Pancreas (tissue), 10 donors: ENCODE data around the gene MAML3. TPM values are rescaled to one million over a fixed set of nuclear protein-coding genes. Genes with fewer than 3 reads are reported as not detected.

ENCODE experiments used
- ATAC-seq, 4 donors: fragments of 200-7000 bp; cut with Tn5 transposase; one replicate each; pipeline versions ENCODE4 v1.8.0 to v1.9.1; 2020; ENCODE audit warnings: mild to moderate bottlenecking in 4 of 4, moderate library complexity in 4 of 4
- DNase-seq, 6 donors: peaks; one replicate each; pipeline ENCODE4 v3.0.0-alpha.2; 2020
- FAIRE-seq: peaks from 2 replicates; lab custom pipeline; 2012; peaks lifted over from hg19 to GRCh38; lab: Jason Lieb, UNC
- H3K27ac ChIP-seq, 4 donors: fragments of 200-600 bp; sonication (generic); 1 replicate in 3 of 4; 2 replicates in 1 of 4; pipeline versions ENCODE4 v1.5.0 to v1.8.0; 2020
- H3K27me3 ChIP-seq, 4 donors: fragments of 200-600 bp; one replicate each; pipeline ENCODE4 v1.8.0; 2021
- H3K36me3 ChIP-seq, 3 donors: fragments of 200-600 bp; sonication (generic) in 1 of 3; one replicate each; pipeline versions ENCODE4 v1.5.0 to v1.8.0; 2020 to 2021
- H3K4me1 ChIP-seq, 3 donors: fragments of 200-600 bp; one replicate each; pipeline ENCODE4 v1.8.0; 2021
- H3K4me3 ChIP-seq, 4 donors: fragments of 200-600 bp; sonication (generic) in 2 of 4; one replicate each; pipeline versions ENCODE4 v1.5.0 to v1.8.0; 2020 to 2021
- H3K9me3 ChIP-seq, 4 donors: fragments of 200-600 bp; one replicate each; pipeline ENCODE4 v1.8.0; 2021
- CTCF ChIP-seq, 4 donors: fragments of 200-600 bp; sonication (generic) in 3 of 4; IDR thresholded peaks; one replicate each; pipeline versions ENCODE4 v1.5.0 to v1.8.0; 2021; ENCODE audit warnings: antibody characterized with exemption in 4 of 4
- WGBS, 2 donors: extraction: QIAGEN DNeasy Blood & Tissue Kit; methylation state at CpG; one replicate each; pipeline ENCODE4 v1.1.7; 2013; 5-methylcytosine and 5-hydroxymethylcytosine counted together
- intact Hi-C, 3 donors: fragments of 100-400 bp; cut with DNase I; formaldehyde crosslinking; loops; one replicate each; pipeline versions ENCODE4 v1.11.1 to v1.14.2; 2022
- polyA plus RNA-seq, 2 donors: library from polyadenylated mRNA; stranded (reverse); fragments of 200-250 nt; gene quantifications; one replicate each; pipeline ENCODE4 v1.2.3, GENCODE V29; 2013
- total RNA-seq, 6 donors: library from RNA; stranded (reverse); fragmentation: NEBNext Ultra II Directional in 4 of 6; extraction: Animal tissue kit (Norgen Biotek cat#: 25700) in 4 of 6; gene quantifications; one replicate each; pipeline versions ENCODE4 v1.2.1 to v1.2.4, GENCODE V29; 2021 to 2023
- donor health status: healthy with polysubstance abuse.
- donor health status: DM: no; HTN: no; CAD: no; lungs with moderate emphysema.
- donor health status: DM: no; HTN: no; CAD: no.
- donor health status: control.
- donor health status: control.
- donor health status: Bipolar disorder and iron deficiency.
- donor health status: DM: yes; HTN: yes; CAD: no.
- donor health status: DM: no; HTN: no; CAD: no.
- donor health status: DM: no; HTN: no; CAD: no.
- donor health status: DM: yes; HTN: yes; CAD: no.

Gene MAML3
- total and polyA plus RNA-seq, 8 donors = 3.8 to 8.9 (median 5.9) TPM

GRCh38 chr4:139917896-139918295 is 236.1 kb downstream of the MAML3 start:
- Histone ChIP-seq H3K27ac (peak overlapping the region in 3 of 4 donors; percentile 41 to 72 (median 64)), H3K9me3 (no peaks in the 10 kb centered on the region), H3K4me3 (no peak overlapping the region), H3K36me3 (no peaks in the 10 kb centered on the region), H3K27me3 (no peaks in the 10 kb centered on the region), H3K4me1 (peaks cover 27 to 78% (median 63%) of the 10 kb centered on the region in 3 donors)
- TF ChIP-seq CTCF (IDR thresholded peaks at IDR 0.05) = no peak
- intact Hi-C loops = no loop called here
- no peak for ATAC-seq
- no peak for FAIRE-seq
- no peak for DNase-seq
- 95 to 96% methylated on average over 6 of the region's 6 CpGs for WGBS, 2 donors

DNA sequence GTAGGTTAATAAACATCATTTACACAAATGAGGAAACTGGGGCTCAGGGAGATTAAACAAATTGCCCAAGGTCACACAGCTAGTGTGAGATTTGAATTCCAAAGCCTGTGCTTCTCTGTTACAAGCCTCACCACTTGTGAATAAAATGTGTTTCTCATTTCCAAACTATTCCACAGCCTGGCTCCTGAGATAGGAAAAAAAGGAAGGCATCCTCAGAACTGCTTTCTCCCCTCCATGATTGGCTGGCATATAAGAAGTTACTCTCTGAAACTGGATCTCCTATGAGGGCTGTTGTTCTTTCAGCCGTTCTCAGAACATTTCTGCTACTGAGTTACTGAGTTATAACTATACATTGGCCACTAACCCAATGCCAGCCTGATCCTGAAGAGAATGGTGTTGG is 237.9 kb downstream of the MAML3 start:
- H3K27ac ChIP-seq = peak overlapping the region in 1 of 4 donors; percentile 16
- no peak overlapping the region for H3K4me3 ChIP-seq
- TF ChIP-seq CTCF (IDR thresholded peaks at IDR 0.05) = no peak
- H3K4me1 ChIP-seq = peaks cover 15 to 67% (median 65%) of the 10 kb centered on the region in 3 donors
- intact Hi-C loops = no loop called here
- no peaks in the 10 kb centered on the region for H3K36me3 ChIP-seq
- ATAC-seq (no peak), FAIRE-seq (no peak), DNase-seq (no peak)
- 22 to 30% methylated on average over 1 of the region's 1 CpG for WGBS, 2 donors
- no peaks in the 10 kb centered on the region for H3K27me3 ChIP-seq
- no peaks in the 10 kb centered on the region for H3K9me3 ChIP-seq

GRCh38 chr4:139915037-139915436 is 238.9 kb downstream of the MAML3 start:
- Histone ChIP-seq H3K9me3 (no peaks in the 10 kb centered on the region), H3K4me3 (no peak overlapping the region), H3K36me3 (no peaks in the 10 kb centered on the region), H3K27me3 (no peaks in the 10 kb centered on the region), H3K27ac (peak overlapping the region in 2 of 4 donors; percentile 5 to 21), H3K4me1 (peaks cover 13 to 57% (median 55%) of the 10 kb centered on the region in 3 donors)
- FAIRE-seq = no peak
- no peak for TF ChIP-seq CTCF (IDR thresholded peaks at IDR 0.05)
- ATAC-seq = no peak
- WGBS, 2 donors = 68 to 71% methylated on average over 2 of the region's 2 CpGs
- no peak for DNase-seq
- intact Hi-C loops = no loop called here

- no peak for TF ChIP-seq CTCF (IDR thresholded peaks at IDR 0.05)
- Histone ChIP-seq H3K27me3 (no peaks in the 10 kb centered on the region), H3K9me3 (no peaks in the 10 kb centered on the region), H3K27ac (peak overlapping the region in 2 of 4 donors; percentile 61), H3K36me3 (no peaks in the 10 kb centered on the region), H3K4me1 (peaks cover 13 to 49% (median 48%) of the 10 kb centered on the region in 3 donors), H3K4me3 (no peak overlapping the region)
- FAIRE-seq (no peak), DNase-seq (no peak), ATAC-seq (peak in 1 of 4 donors; percentile 8)
- 33 to 39% methylated on average over 5 of the region's 5 CpGs for WGBS, 2 donors
- intact Hi-C loops = no loop called here
These were observed 239.9 kb downstream of the MAML3 start for GRCh38 chr4:139913995-139914598.

- DNase-seq = peak; percentile 31 to 64 (median 48)
- WGBS, 2 donors = 13 to 17% methylated on average over 8 of the region's 8 CpGs
- no peak for TF ChIP-seq CTCF (IDR thresholded peaks at IDR 0.05)
- Histone ChIP-seq H3K9me3 (no peaks in the 10 kb centered on the region), H3K4me1 (peaks cover 19 to 50% (median 45%) of the 10 kb centered on the region in 3 donors), H3K27me3 (no peaks in the 10 kb centered on the region), H3K27ac (peak overlapping the region in 2 of 4 donors; percentile 61), H3K4me3 (no peak overlapping the region), H3K36me3 (no peaks in the 10 kb centered on the region)
- intact Hi-C loops = no loop called here
- peak; percentile 79 to 88 (median 84) for ATAC-seq
- FAIRE-seq = no peak
These were observed 240.5 kb downstream of the MAML3 start for GRCh38 chr4:139913398-139913990.
